Hepatic stellate cell (primary cell): ENCODE data around the gene HS3ST4.
"Not testable (repeated sequence)": the region's sequence is repeated elsewhere in the genome, so short reads cannot be mapped to it uniquely, and the experiment has no call there.

ENCODE experiments used
- DNase-seq: peaks from one replicate; pipeline ENCODE4 v3.0.0; 2011; ENCODE audit warnings: low spot score

The HS3ST4 gene

GRCh38 chr16:25996052-25996451 is 304.3 kb downstream of the HS3ST4 start:
- DNase-seq, result no peak

DNA sequence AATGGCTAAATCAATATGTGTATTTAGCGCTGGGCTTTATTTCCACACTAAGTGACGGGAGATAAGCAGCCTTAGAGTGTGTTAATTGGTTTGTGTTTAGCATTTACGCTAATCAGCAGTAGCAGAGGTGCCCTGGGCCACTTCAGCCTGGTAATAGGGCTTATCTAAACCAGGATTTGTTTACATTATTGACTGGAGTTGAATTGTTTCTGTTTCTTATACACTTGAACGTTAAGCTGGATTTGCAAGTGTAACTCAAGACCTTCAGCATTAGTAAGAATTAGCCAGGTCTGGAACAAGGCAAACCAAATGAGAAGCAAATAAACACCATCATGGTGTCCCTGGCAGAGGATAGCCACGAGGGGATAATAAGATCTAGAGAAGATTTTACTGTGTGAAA is 313.6 kb downstream of the HS3ST4 start:
- DNase-seq, result no peak

- no peak for DNase-seq
Measured at GRCh38 chr16:26012376-26012775, 320.6 kb downstream of the HS3ST4 start.

- DNase-seq, result no peak
Measured at GRCh38 chr16:26015776-26016175, 324.0 kb downstream of the HS3ST4 start.

- DNase-seq, result no peak
Measured at GRCh38 chr16:26016989-26017388, 325.2 kb downstream of the HS3ST4 start.

- no peak for DNase-seq
Measured at GRCh38 chr16:26019381-26020242, 327.9 kb downstream of the HS3ST4 start.

DNA sequence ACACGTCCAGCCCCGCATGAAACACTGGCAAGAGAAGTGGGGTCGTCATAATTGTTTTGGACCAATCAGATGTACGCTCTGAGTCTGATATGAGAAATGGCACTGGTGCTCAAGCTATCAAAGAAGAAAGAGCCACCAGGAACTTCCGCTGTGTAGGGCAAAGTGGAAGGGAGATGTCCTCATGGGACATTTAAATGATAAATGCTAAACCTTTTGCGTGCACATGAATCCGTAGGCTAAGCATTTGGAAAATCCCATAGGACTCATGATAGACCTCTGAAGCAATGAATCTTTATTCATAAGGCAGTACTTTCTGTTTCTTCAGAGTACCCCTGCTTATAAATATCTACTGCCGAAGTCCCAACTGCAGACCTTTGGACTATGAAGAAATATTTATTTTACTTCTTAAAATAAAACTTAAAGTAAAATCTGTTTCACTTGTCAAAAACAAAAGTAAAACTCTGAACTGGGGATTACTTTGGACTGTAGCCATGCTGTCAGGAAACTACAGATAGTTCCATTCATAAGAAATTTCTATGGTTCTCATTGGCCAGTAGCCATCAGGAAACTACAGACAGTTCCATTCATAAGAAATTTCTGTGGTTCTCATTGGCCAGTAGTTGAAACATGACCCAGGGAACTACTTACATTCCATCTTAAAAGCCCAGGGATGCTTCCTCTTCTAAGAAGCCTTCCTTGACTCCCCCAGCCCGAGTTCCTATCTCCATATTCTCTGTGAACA is 335.1 kb downstream of the HS3ST4 start:
- no peak for DNase-seq

- no peak for DNase-seq
Measured at GRCh38 chr16:26031286-26031685, 339.5 kb downstream of the HS3ST4 start.

DNA sequence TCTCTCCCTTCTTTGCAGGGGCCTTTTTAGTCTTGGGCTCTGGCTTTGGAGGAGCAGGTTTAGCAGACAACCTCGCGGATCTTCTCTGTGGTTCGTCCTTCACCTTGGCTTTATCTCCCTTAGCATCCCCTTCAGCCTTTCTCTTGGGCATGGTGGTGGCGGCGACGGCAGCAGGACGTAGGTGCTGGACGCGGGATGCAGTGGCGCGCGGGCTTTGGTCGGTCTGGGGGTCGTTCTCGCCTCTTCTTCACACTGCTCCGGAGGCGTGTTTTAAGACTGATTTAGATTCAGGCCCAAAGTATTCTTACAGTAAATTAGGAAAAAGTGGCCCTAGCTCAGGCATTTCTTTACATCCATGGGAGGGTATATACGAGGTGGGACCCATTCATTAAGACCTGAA is 340.9 kb downstream of the HS3ST4 start:
- not testable (repeated sequence) for DNase-seq

DNA sequence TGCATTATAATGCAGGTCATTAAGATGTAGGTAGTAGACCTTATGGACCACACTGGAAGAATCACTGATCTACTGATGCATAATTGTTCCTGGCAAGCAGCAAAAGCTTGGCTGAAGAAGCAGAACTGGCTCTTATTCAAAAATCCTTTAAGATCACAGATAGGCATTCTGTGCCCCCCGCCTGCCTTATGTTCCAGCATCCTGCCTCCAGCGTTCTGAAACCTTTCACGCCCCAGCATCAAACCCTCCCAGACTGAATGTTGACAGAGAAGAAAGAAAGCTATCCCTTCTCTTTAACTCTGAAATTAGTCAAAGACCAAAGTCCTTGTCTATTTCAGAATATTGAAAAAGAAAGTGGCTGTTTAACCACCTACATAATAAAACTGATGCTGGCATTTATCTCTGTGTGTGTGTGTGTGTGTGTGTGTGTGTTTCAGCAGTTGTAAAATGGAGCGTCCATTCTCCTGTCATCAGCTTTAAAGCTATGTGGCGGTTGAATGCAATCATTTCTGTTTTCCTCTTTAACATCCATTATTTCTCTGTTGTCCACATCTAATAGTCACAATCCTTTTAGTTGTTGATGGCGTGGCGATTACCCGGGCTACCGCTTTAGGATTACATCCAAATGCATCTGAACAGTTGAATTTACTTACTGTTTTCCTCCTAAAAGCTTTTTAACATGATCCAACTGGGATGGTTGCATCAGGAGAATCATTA is 350.4 kb downstream of the HS3ST4 start:
- no peak for DNase-seq

- DNase-seq, result no peak
Measured at GRCh38 chr16:26050472-26050871, 358.7 kb downstream of the HS3ST4 start.

GRCh38 chr16:26051063-26051462 is 359.3 kb downstream of the HS3ST4 start:
- DNase-seq, result no peak

- no peak for DNase-seq
Measured at GRCh38 chr16:26053889-26054288, 362.1 kb downstream of the HS3ST4 start.

DNA sequence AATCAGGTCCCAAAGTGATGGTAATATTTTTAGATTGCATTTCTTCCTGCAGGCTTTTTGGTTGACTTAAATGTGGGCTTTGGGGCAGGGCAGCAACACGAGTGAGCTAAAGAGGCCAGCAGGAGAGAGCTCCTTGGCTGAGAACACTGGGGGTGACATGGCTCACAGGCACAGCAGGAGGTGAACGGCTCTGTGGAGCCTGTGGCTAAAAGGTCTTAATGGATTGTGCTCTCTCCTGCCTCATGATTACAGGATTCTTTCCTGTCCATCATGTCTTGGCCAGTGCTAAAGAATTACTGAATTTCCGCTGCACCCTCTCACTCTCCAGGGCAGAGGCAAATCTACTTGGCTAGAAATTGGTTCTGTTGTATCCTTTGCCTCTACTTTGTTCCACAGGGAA is 366.6 kb downstream of the HS3ST4 start:
- no peak for DNase-seq

- DNase-seq, result no peak
Measured at GRCh38 chr16:26070302-26071100, 378.7 kb downstream of the HS3ST4 start.

DNA sequence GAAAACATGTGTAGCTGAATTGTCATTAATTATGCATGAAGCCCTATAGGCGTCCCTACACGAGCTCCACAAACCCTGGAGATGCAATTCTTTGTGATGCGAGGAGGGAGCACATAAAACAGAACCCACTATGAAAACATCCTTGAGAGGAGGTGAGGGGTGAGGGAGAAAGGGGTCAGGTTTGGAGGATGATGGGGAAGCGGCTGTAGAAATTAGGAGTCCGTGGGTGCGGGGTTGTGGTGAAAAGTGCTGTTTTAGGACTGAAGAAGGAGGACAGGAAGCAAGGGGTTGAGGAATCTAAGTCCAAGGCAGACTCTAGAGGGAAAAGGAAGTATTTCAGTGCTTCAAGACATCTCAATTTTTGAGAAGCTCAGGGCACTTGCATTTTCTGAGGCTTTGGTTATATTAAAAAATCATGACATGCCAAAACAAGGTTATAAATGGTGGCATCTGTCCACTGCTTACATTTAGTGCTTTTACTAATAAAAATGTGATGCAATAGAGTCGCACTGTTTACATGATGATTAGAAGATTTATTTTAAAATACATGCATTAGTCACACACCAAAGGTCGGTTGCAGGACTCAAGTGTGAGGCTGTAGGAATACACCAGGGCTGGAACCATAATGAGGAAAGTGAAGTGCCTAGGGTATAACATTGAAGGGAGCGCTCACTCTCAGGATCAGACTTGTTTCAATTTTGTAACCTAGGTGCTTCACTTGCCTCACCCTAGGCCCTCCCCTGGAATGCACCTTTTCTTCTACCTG is 379.5 kb downstream of the HS3ST4 start:
- DNase-seq, result no peak

DNA sequence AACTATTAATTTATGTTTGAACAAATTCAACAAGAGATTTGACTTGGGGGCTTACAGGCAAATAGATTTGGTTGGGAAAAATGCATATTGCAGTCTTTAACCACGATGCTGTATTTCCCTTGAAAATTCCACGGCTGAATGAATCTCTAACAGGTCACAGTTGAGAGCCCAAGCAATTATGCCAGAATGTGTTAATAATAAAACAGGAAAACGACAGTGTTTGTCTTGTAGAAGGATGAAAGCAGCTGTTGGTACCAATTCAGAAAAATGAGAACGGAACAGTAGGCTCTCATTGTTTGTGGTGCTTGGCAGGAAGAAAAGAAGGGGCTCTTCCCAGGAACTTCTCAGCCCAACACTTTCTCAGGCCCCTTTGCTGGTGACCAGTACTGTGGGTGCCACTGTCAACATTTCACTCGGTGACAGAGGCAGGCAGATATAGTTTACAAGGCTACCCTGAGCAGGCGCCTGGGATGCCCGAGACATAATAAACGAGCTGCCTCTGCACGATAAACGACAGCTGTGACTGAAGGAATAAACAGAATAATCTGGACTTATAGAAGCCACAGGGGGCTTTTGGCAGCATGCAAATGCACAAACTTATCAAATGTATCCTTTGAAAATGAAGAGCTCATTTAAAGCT is 387.1 kb downstream of the HS3ST4 start:
- no peak for DNase-seq

- no peak for DNase-seq
Measured at GRCh38 chr16:26087091-26087490, 395.3 kb downstream of the HS3ST4 start.

- DNase-seq, result no peak
Measured at GRCh38 chr16:26091511-26091910, 399.8 kb downstream of the HS3ST4 start.

- not testable (repeated sequence) for DNase-seq
Measured at GRCh38 chr16:26098206-26098605, 406.4 kb downstream of the HS3ST4 start.

DNA sequence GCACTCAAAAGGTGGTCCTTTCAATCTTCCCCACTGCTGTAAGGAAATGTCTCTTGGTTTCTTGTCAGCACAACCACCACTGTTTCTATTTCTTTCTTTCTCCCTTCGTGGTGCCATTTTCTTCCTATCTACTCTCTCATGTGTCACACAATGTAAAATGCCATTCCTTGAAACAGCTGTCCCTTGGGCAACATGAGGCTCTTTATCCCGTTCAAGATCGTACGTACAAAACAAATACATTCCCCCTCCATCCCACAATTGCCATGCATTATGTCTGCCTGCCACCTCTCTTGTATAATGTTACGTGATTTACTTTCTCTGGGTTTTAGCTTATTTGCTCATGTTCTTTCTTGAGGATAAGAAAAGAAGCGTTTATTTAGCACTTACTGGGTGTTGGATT is 410.6 kb downstream of the HS3ST4 start:
- DNase-seq, result no peak
